SK-MEL-5 (cell line): Measurements from ENCODE around the gene ASB2. TPM values are rescaled to one million over a fixed set of nuclear protein-coding genes. Genes with fewer than 3 reads are reported as not detected.

ENCODE experiments used
- DNase-seq: peaks from one replicate; pipeline ENCODE4 v3.0.0-alpha.2; 2016; ENCODE audit warnings: low read depth, low spot score
- in situ Hi-C: cut with HindIII; loops from 2 replicates; pipeline ENCODE4 v1.10.0; 2016; ENCODE audit warnings: low sequenced_read_pairs, high pct_unique_total_duplicates, low pct_unique_long_range_greater_than_20kb
- total RNA-seq: library from RNA; depleted of rRNA; stranded (reverse); fragments of >200 nt; shearing (Covaris generic); gene quantifications from 2 replicates; pipeline ENCODE4 v1.2.3, GENCODE V29; 2014

The ASB2 gene
- total RNA-seq, 1 experiment from 2014 or later, result 3.9 TPM

- DNase-seq, result no peak
- in situ Hi-C loops, result loop anchor here (10.0 kb wide), 1 partner anchor 255 kb away; no protein-coding TSS in a partner anchor
Measured at GRCh38 chr14:93909429-93910128, 66.8 kb downstream of the ASB2 start.

GRCh38 chr14:93906341-93907329 lies 69.7 kb downstream of the ASB2 start:
- DNase-seq, result peak; percentile 87
- in situ Hi-C loops, result loop anchor here (10.0 kb wide), 1 partner anchor 252 kb away; no protein-coding TSS in a partner anchor

GRCh38 chr14:93905623-93906022 lies 70.7 kb downstream of the ASB2 start:
- in situ Hi-C loops, result loop anchor here (10.0 kb wide), 1 partner anchor 251 kb away; no protein-coding TSS in a partner anchor
- DNase-seq, result peak; percentile 59

- DNase-seq, result peak; percentile 68
- in situ Hi-C loops, result loop anchor here (10.0 kb wide), 1 partner anchor 249 kb away; no protein-coding TSS in a partner anchor
Measured at GRCh38 chr14:93903342-93904184, 72.8 kb downstream of the ASB2 start.

GRCh38 chr14:93902619-93903307 lies 73.6 kb downstream of the ASB2 start:
- in situ Hi-C loops, result loop anchor here (10.0 kb wide), 1 partner anchor 248 kb away; no protein-coding TSS in a partner anchor
- DNase-seq, result no peak

- DNase-seq, result no peak
- in situ Hi-C loops, result loop anchor here (10.0 kb wide), 1 partner anchor 247 kb away; no protein-coding TSS in a partner anchor
Measured at GRCh38 chr14:93901813-93902212, 74.6 kb downstream of the ASB2 start.

- in situ Hi-C loops, result no loop called here
- no peak for DNase-seq
Measured at GRCh38 chr14:93898731-93899130, 77.6 kb downstream of the ASB2 start.

- DNase-seq, result no peak
- in situ Hi-C loops, result no loop called here
Measured at GRCh38 chr14:93898081-93898611, 78.2 kb downstream of the ASB2 start.

- in situ Hi-C loops, result no loop called here
- no peak for DNase-seq
Measured at GRCh38 chr14:93897476-93897845, 78.9 kb downstream of the ASB2 start.

GRCh38 chr14:93895023-93895604 lies 81.3 kb downstream of the ASB2 start:
- in situ Hi-C loops, result no loop called here
- no peak for DNase-seq

GRCh38 chr14:93893661-93894261 lies 82.6 kb downstream of the ASB2 start:
- in situ Hi-C loops, result no loop called here
- DNase-seq, result peak; percentile 28

- DNase-seq, result peak; percentile 74
- in situ Hi-C loops, result no loop called here
Measured at GRCh38 chr14:93892923-93893558, 83.3 kb downstream of the ASB2 start.

GRCh38 chr14:93892505-93892839 lies 83.9 kb downstream of the ASB2 start:
- in situ Hi-C loops, result no loop called here
- DNase-seq, result no peak

- DNase-seq, result no peak
- in situ Hi-C loops, result no loop called here
Measured at GRCh38 chr14:93891756-93892504, 84.4 kb downstream of the ASB2 start.
